ENCODE measurements around the gene TPM1. TPM values are rescaled to one million over a fixed set of nuclear protein-coding genes. Genes with fewer than 3 reads are reported as not detected.
"Not testable (repeated sequence)": the region's sequence is repeated elsewhere in the genome, so short reads cannot be mapped to it uniquely, and the experiment has no call there.

TPM1 gene
- total and polyA plus RNA-seq, 9 of the 15 experiments (the other 6 are each of a cell fraction or from before 2014, with no cell fraction given): 8.1 to 53.9 (median 43.1) TPM

DNA sequence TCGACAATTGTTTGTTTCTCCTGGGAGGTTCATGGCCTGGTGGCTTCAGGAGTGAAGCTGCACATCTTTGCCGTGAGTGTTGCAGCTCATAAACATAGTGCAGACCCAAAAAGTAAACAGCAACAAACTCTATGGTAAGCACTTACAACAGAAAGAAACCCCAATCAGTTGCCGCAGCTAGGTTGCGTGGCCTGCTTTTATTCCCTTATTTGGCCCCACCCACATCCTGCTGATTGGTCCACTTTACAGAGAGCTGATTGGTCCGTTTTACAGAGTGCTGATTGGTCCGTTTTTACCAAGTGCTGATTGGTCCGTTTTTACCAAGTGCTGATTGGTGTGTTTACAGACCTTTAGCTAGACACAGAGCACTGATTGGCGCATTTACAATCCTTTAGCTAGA lies 62.8 kb downstream of the TPM1 start:
- WGBS (ENCODE audit: insufficient coverage, low coverage, missing lambda C conversion rate): 39% methylated on average over 8 of the region's 8 CpGs
- H3K27ac ChIP-seq (ENCODE audit: extremely low read depth, low read depth, low read length); ATAC-seq; intact Hi-C loops (cut with micrococcal nuclease); H2AFZ ChIP-seq (ENCODE audit: low read depth, low read length); H3K9me1 ChIP-seq (ENCODE audit: control insufficient read depth, insufficient read depth, low read length); H3K27me3 ChIP-seq (ENCODE audit: control insufficient read depth in 2 of 2, insufficient read depth in 2 of 2, low read length in 2 of 2); DNase-seq (ENCODE audit: extremely low read depth in 1 of 4, low spot score in 3 of 4); FAIRE-seq; H4K20me1 ChIP-seq (replicated peaks; ENCODE audit: control insufficient read depth, insufficient read depth, low read length); H3K36me3 ChIP-seq (ENCODE audit: control insufficient read depth, insufficient read depth, low read length); H3K9me3 ChIP-seq (replicated peaks; ENCODE audit: control insufficient read depth, insufficient read depth, low read depth, low read length); H3K79me2 ChIP-seq (ENCODE audit: control insufficient read depth, insufficient read depth, low read length); H3K4me3 ChIP-seq; CTCF ChIA-PET (ENCODE audit: low intra/inter-chr PET ratio); BruUV-seq (replicated peaks); H3K4me2 ChIP-seq (ENCODE audit: insufficient read depth, low read length); in situ Hi-C loops (cut with MboI); POLR2A ChIA-PET; H3K9ac ChIP-seq (ENCODE audit: insufficient read depth in 1 of 2, low read depth in 2 of 2, low read length in 2 of 2): not testable (repeated sequence)
- H3K4me1 ChIP-seq (replicated peaks in 1 of 2; ENCODE audit: control insufficient read depth in 2 of 2, insufficient read depth in 2 of 2, low read length in 2 of 2): peaks cover 0 to 16% of the 10 kb centered on the region in 2 experiments; a peak in 4 of 5 replicates
- TF ChIP-seq RBM25 (IDR thresholded peaks at IDR 0.05; ENCODE audit: low read depth, low read length, severe bottlenecking): peak; percentile 47
- TF ChIP-seq C11orf30 (IDR thresholded peaks at IDR 0.05; ENCODE audit: low read depth): 0 out of 2 replicates have a peak, but pooled peaks have one; percentile 17
- peak; percentile 65 for TF ChIP-seq NFYB (IDR thresholded peaks at IDR 0.05; ENCODE audit: extremely low read depth, insufficient read length)
- peak; percentile 39; the same call in 1 of the 2 replicates for TF ChIP-seq ZNF316 (IDR thresholded peaks at IDR 0.05)

DNA sequence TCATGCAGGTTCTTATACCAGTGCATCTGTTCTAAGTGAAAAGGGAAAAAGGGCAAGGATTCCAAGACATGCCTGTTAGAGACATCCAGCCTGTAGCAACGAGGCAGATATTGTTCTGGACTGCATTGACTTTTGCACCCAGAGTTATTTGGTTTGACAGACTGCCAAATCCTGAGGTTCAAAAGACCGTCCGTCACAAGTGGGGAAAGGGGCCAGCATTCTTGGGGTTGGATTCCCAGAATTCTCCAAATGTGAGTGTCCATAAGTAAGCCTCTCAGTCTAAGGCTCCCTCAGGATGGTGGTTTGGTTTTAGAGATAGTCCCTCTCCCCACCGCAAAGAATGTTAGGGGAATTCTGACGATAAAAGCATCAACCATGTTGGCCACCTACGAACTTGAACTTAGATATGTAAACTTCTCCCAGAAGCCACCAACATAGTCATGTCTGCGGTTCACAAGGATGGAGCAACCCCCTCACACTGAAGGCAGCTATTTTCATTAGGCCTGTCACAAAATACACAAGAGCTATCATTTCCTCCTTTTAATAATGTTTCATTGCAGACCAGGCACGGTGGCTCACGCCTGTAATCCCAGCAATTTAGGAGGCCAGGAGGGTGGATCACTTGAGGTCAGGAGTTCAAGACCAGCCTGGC lies 65.5 kb downstream of the TPM1 start:
- whole genome bisulfite sequencing (ENCODE audit: insufficient coverage, low coverage, missing lambda C conversion rate): 20% methylated on average over 9 of the region's 9 CpGs
- peak; percentile 26 for FAIRE-seq
- H2AFZ ChIP-seq (ENCODE audit: low read depth, low read length): peak overlapping the region; percentile 14; the same call in 1 of the 2 replicates
- H3K9me1 ChIP-seq (ENCODE audit: control insufficient read depth, insufficient read depth, low read length): no peaks in the 10 kb centered on the region
- POLR2A ChIA-PET: interaction anchor here (0.6 kb wide), 1 partner anchor 126 kb away, joined by 3 read pairs; no protein-coding TSS in a partner anchor
- no peaks in the 10 kb centered on the region for H4K20me1 ChIP-seq (replicated peaks; ENCODE audit: control insufficient read depth, insufficient read depth, low read length)
- H3K27ac ChIP-seq (ENCODE audit: extremely low read depth, low read depth, low read length): no peak overlapping the region
- CTCF ChIA-PET (ENCODE audit: low intra/inter-chr PET ratio): no interaction called here
- no peak overlapping the region for H3K9ac ChIP-seq (ENCODE audit: insufficient read depth in 1 of 2, low read depth in 2 of 2, low read length in 2 of 2)
- H3K4me2 ChIP-seq (ENCODE audit: insufficient read depth, low read length): peak overlapping the region; percentile 19
- BruUV-seq (replicated peaks): no TSS peak
- in situ Hi-C loops (cut with MboI) (no loop called here), intact Hi-C loops (cut with micrococcal nuclease) (no loop called here)
- H3K4me3 ChIP-seq: no peak overlapping the region
- H3K79me2 ChIP-seq (ENCODE audit: control insufficient read depth, insufficient read depth, low read length): no peaks in the 10 kb centered on the region
- ATAC-seq: no peak
- H3K36me3 ChIP-seq (ENCODE audit: control insufficient read depth, insufficient read depth, low read length): no peaks in the 10 kb centered on the region
- H3K4me1 ChIP-seq (replicated peaks in 1 of 2; ENCODE audit: control insufficient read depth in 2 of 2, insufficient read depth in 2 of 2, low read length in 2 of 2): peaks cover 0 to 28% of the 10 kb centered on the region in 2 experiments; a peak in 4 of 5 replicates
- peak in 2 of 4 experiments; percentile 27 to 57 for DNase-seq (ENCODE audit: extremely low read depth in 1 of 4, low spot score in 3 of 4)
- H3K9me3 ChIP-seq (replicated peaks; ENCODE audit: control insufficient read depth, insufficient read depth, low read depth, low read length): peaks cover 7% of the 10 kb centered on the region
- no peaks in the 10 kb centered on the region for H3K27me3 ChIP-seq (ENCODE audit: control insufficient read depth in 2 of 2, insufficient read depth in 2 of 2, low read length in 2 of 2)
- TF ChIP-seq CBFA2T3 (IDR thresholded peaks at IDR 0.05) (peak; percentile 51; the same call in 1 of the 2 replicates), RCOR1 (IDR thresholded peaks at IDR 0.05; ENCODE audit: borderline replicate concordance in 1 of 2, low read depth in 2 of 2, low read length in 2 of 2) (peak in 1 of 2 experiments; percentile 23; a peak in 1 of 4 replicates)
